Endothelial cell of umbilical vein (primary cell): ENCODE results near the gene TWIST2.

Source experiments
- CTCF ChIP-seq, 2 donors: IDR thresholded peaks; 1 replicate in 1 of 2; 2 replicates in 1 of 2; pipeline ENCODE4 v1.5.1; 2011; ENCODE audit warnings: low read length in 2 of 2, mild to moderate bottlenecking in 2 of 2, moderate library complexity in 2 of 2, control low read depth in 1 of 2, inconsistent platforms in 1 of 2, low read depth in 1 of 2; ENCODE audit not compliant: insufficient read depth in 1 of 2; ENCODE audit errors: extremely low read depth in 1 of 2
- EZH2 ChIP-seq: IDR thresholded peaks from 2 replicates; pipeline ENCODE4 v1.6.1; 2012; ENCODE audit warnings: borderline replicate concordance, low read depth, mild to moderate bottlenecking, moderate library complexity, low read length, inconsistent platforms; ENCODE audit not compliant: severe bottlenecking
- FOS ChIP-seq: IDR thresholded peaks from 2 replicates; pipeline ENCODE4 v1.6.1; 2011; ENCODE audit warnings: mild to moderate bottlenecking, low read length, moderate library complexity, borderline replicate concordance; ENCODE audit not compliant: insufficient read depth
- GATA2 ChIP-seq: IDR thresholded peaks from 2 replicates; pipeline ENCODE4 v1.7.0; 2011; ENCODE audit warnings: low read depth, mild to moderate bottlenecking, moderate library complexity, mixed read lengths, low read length; ENCODE audit not compliant: insufficient read length, insufficient read depth
- JUN ChIP-seq: IDR thresholded peaks from 2 replicates; pipeline ENCODE4 v1.6.1; 2011; ENCODE audit warnings: borderline replicate concordance, low read depth; ENCODE audit not compliant: insufficient read length, insufficient read depth
- MAX ChIP-seq: IDR thresholded peaks from 2 replicates; pipeline ENCODE4 v1.6.1; 2011; ENCODE audit not compliant: insufficient read depth, insufficient read length
- MYC ChIP-seq: IDR thresholded peaks from one replicate; pipeline ENCODE4 v1.6.1; 2011; ENCODE audit warnings: mild to moderate bottlenecking, low read depth, low read length
- POLR2A ChIP-seq: IDR thresholded peaks from 2 replicates; pipeline ENCODE4 v1.6.1; 2012; ENCODE audit warnings: low read depth, mild to moderate bottlenecking, control low read depth, low read length
- POLR2AphosphoS5 ChIP-seq: IDR thresholded peaks from 2 replicates; pipeline ENCODE4 v1.6.1; 2012; ENCODE audit warnings: low read depth, mild to moderate bottlenecking, control low read depth, low read length, moderate library complexity; ENCODE audit not compliant: insufficient read depth

- TF ChIP-seq POLR2AphosphoS5, result no peak
- no peak for TF ChIP-seq POLR2A
- no peak for TF ChIP-seq CTCF (IDR thresholded peaks at IDR 0.05; ENCODE audit: extremely low read depth in 1 of 2, insufficient read depth in 1 of 2, low read depth in 1 of 2, low read length in 2 of 2)
- no peak for TF ChIP-seq EZH2
- TF ChIP-seq MYC, result no peak
- no peak for TF ChIP-seq FOS
- no peak for TF ChIP-seq MAX
- TF ChIP-seq GATA2, result no peak
- TF ChIP-seq JUN, result no peak
Measured at GRCh38 chr2:238853218-238853617, 5.3 kb downstream of the TWIST2 start.
